HG02588 (cell line): Measurements from ENCODE around the gene LRP10.
"Not testable (repeated sequence)": the region's sequence is repeated elsewhere in the genome, so short reads cannot be mapped to it uniquely, and the experiment has no call there.

ENCODE experiments used
- ATAC-seq: cut with Tn5 transposase; IDR thresholded peaks from one replicate; pipeline ENCODE4 v1.9.1; 2021; ENCODE audit warnings: mild to moderate bottlenecking, moderate library complexity; ENCODE audit not compliant: unreplicated experiment

Gene LRP10

GRCh38 chr14:22871224-22872032, at the start of gene LRP10:
LRP10 (plus strand) TSS chr14:22871740; CDS start chr14:22872304, 564 bp downstream.
- peak; percentile 86 for ATAC-seq

GRCh38 chr14:22822016-22822570, 49.4 kb upstream of the LRP10 start:
- no peak for ATAC-seq

- peak; percentile 41 for ATAC-seq
Measured at GRCh38 chr14:22822571-22823098, 48.9 kb upstream of the LRP10 start.

GRCh38 chr14:22824711-22825359, 46.7 kb upstream of the LRP10 start:
- no peak for ATAC-seq

GRCh38 chr14:22829076-22829660, 42.4 kb upstream of the LRP10 start:
- not testable (repeated sequence) for ATAC-seq

GRCh38 chr14:22829661-22830442, 41.7 kb upstream of the LRP10 start, which contains the start of gene MRPL52:
MRPL52 (plus strand) TSS chr14:22829887; CDS start chr14:22829913, 26 bp downstream.
- ATAC-seq = peak; percentile 84

GRCh38 chr14:22830443-22831010, 41.0 kb upstream of the LRP10 start:
- no peak for ATAC-seq

GRCh38 chr14:22835505-22835904, 36.0 kb upstream of the LRP10 start:
- no peak for ATAC-seq

- ATAC-seq = no peak
Measured at GRCh38 chr14:22836301-22837113, 35.0 kb upstream of the LRP10 start, which contains the start of gene MMP14. MMP14 (plus strand) TSS chr14:22836585; CDS start chr14:22836818, 233 bp downstream.

GRCh38 chr14:22837114-22837749, 34.3 kb upstream of the LRP10 start:
- ATAC-seq = no peak

- no peak for ATAC-seq
Measured at GRCh38 chr14:22837750-22838538, 33.6 kb upstream of the LRP10 start.

GRCh38 chr14:22838631-22839041, 32.9 kb upstream of the LRP10 start:
- no peak for ATAC-seq

GRCh38 chr14:22839159-22839779, 32.3 kb upstream of the LRP10 start:
- ATAC-seq = no peak

GRCh38 chr14:22841311-22841710, 30.2 kb upstream of the LRP10 start:
- no peak for ATAC-seq

GRCh38 chr14:22841769-22842168, 29.8 kb upstream of the LRP10 start:
- no peak for ATAC-seq

GRCh38 chr14:22842211-22843122, 29.1 kb upstream of the LRP10 start:
- ATAC-seq = no peak
